Head of caudate nucleus (tissue), 42 donors: Measurements from ENCODE around the gene PAXX.

Experiments used
- DNase-seq, 42 donors: peaks; one replicate each; pipeline versions ENCODE4 v3.0.0 to v3.0.0-alpha.2; 2020 to 2021; ENCODE audit warnings: mixed read lengths in 7 of 42
- intact Hi-C: fragments of 100-400 bp; cut with DNase I; formaldehyde crosslinking; loops from one replicate; pipeline ENCODE4 v1.15.0; 2022

The PAXX gene

DNA sequence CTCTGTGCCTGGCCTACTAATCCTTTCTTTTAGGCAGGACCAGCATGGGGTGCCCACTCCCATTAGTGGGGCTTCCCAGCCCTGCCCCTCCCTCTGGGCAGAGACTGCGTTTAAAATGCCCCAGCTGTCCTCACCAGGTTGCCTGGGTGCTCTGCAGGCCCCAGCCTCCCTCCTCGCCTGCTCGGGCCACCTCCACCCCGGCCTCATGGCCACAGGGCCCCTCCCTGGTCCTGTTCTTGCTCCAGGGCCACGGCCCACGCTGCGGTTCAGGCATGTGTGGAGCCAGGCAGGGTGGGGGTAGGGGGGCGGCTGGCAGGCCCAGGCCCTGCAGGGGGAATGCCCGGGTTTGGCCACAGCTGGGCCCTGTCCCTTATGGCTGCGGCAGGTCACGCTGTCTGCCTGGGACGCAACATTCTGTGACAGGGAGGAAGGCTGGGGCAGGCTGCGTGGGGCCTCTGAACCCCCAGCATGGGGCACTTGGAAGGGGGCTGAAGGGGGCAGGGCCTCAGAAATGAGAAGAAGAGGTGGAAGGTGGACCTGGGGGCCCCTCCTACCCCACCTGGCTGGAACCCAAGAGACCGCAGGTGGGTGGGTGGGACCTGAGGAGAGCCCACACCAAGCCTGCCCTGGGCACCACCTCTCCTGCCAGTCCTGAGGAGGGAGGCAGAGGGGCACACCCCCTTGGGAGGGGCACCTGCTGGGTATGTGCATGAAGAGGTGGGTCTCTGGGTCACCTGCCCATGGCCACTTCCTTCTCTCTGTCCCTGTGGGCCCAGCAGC is 40.5 kb upstream of the PAXX start, which contains the start of gene LCN12:
TSS of gene LCN12 (plus strand) at position 733 of the 780 bp plus-strand sequence. CDS start 55 bp downstream, outside the sequence.
- DNase-seq, result peak in 1 of 42 donors; percentile 6
- intact Hi-C loops, result loop anchor here (5.0 kb wide), 2 partner anchors 86 to 159 kb away; partner anchors contain the start of gene TMEM141

GRCh38 chr9:136952321-136952850 is 39.8 kb upstream of the PAXX start:
- intact Hi-C loops, result loop anchor here (5.0 kb wide), 2 partner anchors 85 to 160 kb away; partner anchors contain the start of gene TMEM141

GRCh38 chr9:136952876-136953770 is 39.1 kb upstream of the PAXX start:
- intact Hi-C loops, result loop anchor here (5.0 kb wide), 2 partner anchors 84 to 161 kb away; partner anchors contain the start of gene TMEM141
- DNase-seq, result no peak

More at GRCh38 chr9:136952321-136952850, 39.8 kb upstream of the PAXX start:
- peak in 18 of 42 donors; percentile 38 to 78 (median 60) for DNase-seq

GRCh38 chr9:136953771-136954269 is 38.4 kb upstream of the PAXX start:
- intact Hi-C loops, result loop anchor here (5.0 kb wide), 2 partner anchors 83 to 162 kb away; partner anchors contain the start of gene TMEM141
- DNase-seq, result no peak

GRCh38 chr9:136954270-136955083 is 37.7 kb upstream of the PAXX start:
- peak in 1 of 42 donors; percentile 0 for DNase-seq
- intact Hi-C loops, result loop anchor here (5.0 kb wide), 2 partner anchors 83 to 162 kb away; partner anchors contain the start of gene TMEM141

- peak in 1 of 42 donors; percentile 1 for DNase-seq
- intact Hi-C loops, result no loop called here
Observed at GRCh38 chr9:136955202-136955942, 36.9 kb upstream of the PAXX start.

DNA sequence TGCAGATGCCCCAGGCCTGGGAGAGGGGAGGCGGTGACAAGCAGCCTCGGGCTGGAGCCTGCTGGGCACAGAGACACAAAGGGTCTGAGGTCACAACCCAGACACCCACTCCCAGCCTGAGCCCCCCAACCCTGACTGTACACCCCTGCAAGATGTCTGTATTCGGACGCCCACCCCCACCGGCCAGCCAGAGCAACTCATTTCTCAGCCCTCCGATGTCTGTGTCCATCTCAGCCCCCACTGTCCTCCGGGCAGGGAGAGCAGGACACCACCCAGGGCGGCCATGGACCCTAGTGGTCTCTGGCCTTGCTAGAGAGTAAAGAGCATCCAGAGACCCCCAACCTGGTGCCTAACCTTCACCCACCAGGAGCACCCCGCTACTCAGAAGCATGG is 36.3 kb upstream of the PAXX start:
- intact Hi-C loops, result no loop called here
- DNase-seq, result no peak

DNA sequence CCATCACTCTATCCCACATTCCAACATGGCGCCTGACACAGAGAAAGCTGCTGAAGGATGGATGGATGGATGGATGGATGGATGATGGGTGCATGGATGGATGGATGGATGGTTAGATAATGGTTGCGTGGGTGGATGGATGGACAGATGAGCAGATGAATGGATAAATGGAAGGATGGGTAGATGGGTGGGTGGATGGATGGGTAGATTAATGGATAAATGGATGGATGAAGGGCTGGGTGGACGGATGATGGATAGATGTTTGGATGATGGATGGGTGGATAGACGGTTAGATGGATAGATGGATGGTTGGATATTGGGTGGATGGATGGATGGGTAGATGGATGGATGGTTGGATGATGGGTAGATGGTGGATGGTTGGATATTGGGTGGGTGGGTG is 35.6 kb upstream of the PAXX start:
- DNase-seq, result no peak
- intact Hi-C loops, result no loop called here

- intact Hi-C loops, result no loop called here
- DNase-seq, result no peak
Observed at GRCh38 chr9:136957461-136957860, 34.8 kb upstream of the PAXX start.

- intact Hi-C loops, result no loop called here
- DNase-seq, result no peak
Observed at GRCh38 chr9:136957901-136958300, 34.3 kb upstream of the PAXX start.

DNA sequence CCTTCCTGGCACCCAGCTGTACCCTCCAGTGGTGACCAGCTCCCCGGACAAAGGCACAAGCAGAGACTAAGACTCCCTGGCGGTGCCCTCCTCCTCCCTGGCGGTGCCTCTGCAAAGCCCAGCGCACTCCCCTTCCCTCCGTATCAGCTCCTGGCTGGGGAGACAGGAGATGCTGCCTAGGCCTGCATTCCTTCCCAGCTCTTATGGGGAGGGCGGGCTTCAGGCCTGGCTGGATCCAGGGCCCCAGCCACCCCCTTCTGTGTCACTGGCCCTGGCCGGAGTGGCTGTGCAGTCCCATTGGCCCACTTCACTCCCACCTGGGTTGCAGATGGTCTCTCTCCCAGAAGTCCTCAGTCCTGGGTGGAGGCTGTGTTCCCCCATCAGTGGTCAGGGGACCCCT is 33.7 kb upstream of the PAXX start:
- intact Hi-C loops, result no loop called here
- no peak for DNase-seq

GRCh38 chr9:136958898-136959850 is 33.0 kb upstream of the PAXX start:
- intact Hi-C loops, result no loop called here
- no peak for DNase-seq

GRCh38 chr9:136960212-136960937 is 31.8 kb upstream of the PAXX start:
- DNase-seq, result no peak
- intact Hi-C loops, result no loop called here

- no peak for DNase-seq
- intact Hi-C loops, result no loop called here
Observed at GRCh38 chr9:136960938-136961275, 31.3 kb upstream of the PAXX start.

GRCh38 chr9:136961279-136962065 is 30.8 kb upstream of the PAXX start:
- intact Hi-C loops, result no loop called here
- DNase-seq, result peak in 17 of 42 donors; percentile 39 to 82 (median 63)
